Measurements from ENCODE around the gene MYO16.

- no peak for TF ChIP-seq CTCF (IDR thresholded peaks at IDR 0.05; ENCODE audit: insufficient read depth, low read length, poor library complexity, severe bottlenecking)
- no peak for TF ChIP-seq EZH2phosphoT487 (conservative IDR thresholded peaks at IDR 0.05; ENCODE audit: low read length)
These were observed 78.2 kb downstream of the MYO16 start for GRCh38 chr13:108707584-108707983.
